HG02938 (cell line): Measurements from ENCODE around the gene TSC1.
"Not testable (repeated sequence)": the region's sequence is repeated elsewhere in the genome, so short reads cannot be mapped to it uniquely, and the experiment has no call there.

Experiments
- ATAC-seq: cut with Tn5 transposase; IDR thresholded peaks from one replicate; pipeline ENCODE4 v1.9.1; 2021; ENCODE audit warnings: mild to moderate bottlenecking, moderate library complexity; ENCODE audit not compliant: unreplicated experiment

Gene TSC1

GRCh38 chr9:132978112-132978450 is 33.7 kb upstream of the TSC1 start:
- ATAC-seq = no peak

GRCh38 chr9:132976571-132976970 is 32.2 kb upstream of the TSC1 start:
- no peak for ATAC-seq

GRCh38 chr9:132975961-132976360 is 31.5 kb upstream of the TSC1 start:
- ATAC-seq = no peak

- no peak for ATAC-seq
Measured at GRCh38 chr9:132973713-132974112, 29.3 kb upstream of the TSC1 start.

- no peak for ATAC-seq
Measured at GRCh38 chr9:132973166-132973565, 28.8 kb upstream of the TSC1 start.

- ATAC-seq = no peak
Measured at GRCh38 chr9:132970324-132971062, 26.1 kb upstream of the TSC1 start.

GRCh38 chr9:132969783-132970182 is 25.4 kb upstream of the TSC1 start:
- ATAC-seq = no peak

- ATAC-seq = not testable (repeated sequence)
Measured at GRCh38 chr9:132967908-132968307, 23.5 kb upstream of the TSC1 start.

GRCh38 chr9:132965478-132965877 is 21.1 kb upstream of the TSC1 start:
- ATAC-seq = no peak

GRCh38 chr9:132961002-132961401 is 16.6 kb upstream of the TSC1 start:
- no peak for ATAC-seq

- ATAC-seq = no peak
Measured at GRCh38 chr9:132957805-132958204, 13.4 kb upstream of the TSC1 start.

- ATAC-seq = no peak
Measured at GRCh38 chr9:132955768-132956167, 11.4 kb upstream of the TSC1 start.

- ATAC-seq = no peak
Measured at GRCh38 chr9:132955123-132955522, 10.7 kb upstream of the TSC1 start.

- ATAC-seq = no peak
Measured at GRCh38 chr9:132949709-132950108, 5.3 kb upstream of the TSC1 start.

- no peak for ATAC-seq
Measured at GRCh38 chr9:132948482-132949050, 4.2 kb upstream of the TSC1 start.

- no peak for ATAC-seq
Measured at GRCh38 chr9:132947756-132948155, 3.3 kb upstream of the TSC1 start.

- ATAC-seq = no peak
Measured at GRCh38 chr9:132946631-132947295, 2.3 kb upstream of the TSC1 start.

GRCh38 chr9:132946211-132946610 is 1.8 kb upstream of the TSC1 start:
- no peak for ATAC-seq

GRCh38 chr9:132945186-132946130 is 1.0 kb upstream of the TSC1 start:
- no peak for ATAC-seq

- ATAC-seq = peak; percentile 2
Measured at GRCh38 chr9:132943651-132944293, 644 bp downstream of the TSC1 start.
